Activated CD4-positive, alpha-beta T cell treated with anti-CD3 and anti-CD28 coated beads, Interleukin-2, amount 50 U/mL, for 16 hours (primary cell): ENCODE measurements around the gene PLA2G4D.

ENCODE experiments used
- DNase-seq: peaks from one replicate; pipeline ENCODE4 v3.0.0-alpha.2; 2020

Gene PLA2G4D

GRCh38 chr15:42070976-42071350 lies 23.4 kb downstream of the PLA2G4D start:
- DNase-seq = no peak

- DNase-seq = no peak
Measured at GRCh38 chr15:42070279-42070975, 23.9 kb downstream of the PLA2G4D start.

GRCh38 chr15:42069496-42070278 lies 24.7 kb downstream of the PLA2G4D start:
- DNase-seq = no peak

GRCh38 chr15:42069025-42069424 lies 25.3 kb downstream of the PLA2G4D start:
- no peak for DNase-seq

- no peak for DNase-seq
Measured at GRCh38 chr15:42068601-42069000, 25.8 kb downstream of the PLA2G4D start.

GRCh38 chr15:42066764-42067415 lies 27.5 kb downstream of the PLA2G4D start:
- no peak for DNase-seq

GRCh38 chr15:42065468-42065867 lies 28.9 kb downstream of the PLA2G4D start:
- DNase-seq = no peak

- no peak for DNase-seq
Measured at GRCh38 chr15:42065033-42065432, 29.3 kb downstream of the PLA2G4D start.

GRCh38 chr15:42064271-42064670 lies 30.1 kb downstream of the PLA2G4D start:
- no peak for DNase-seq

GRCh38 chr15:42063122-42063848 lies 31.1 kb downstream of the PLA2G4D start:
- no peak for DNase-seq

- DNase-seq = no peak
Measured at GRCh38 chr15:42062284-42062806, 32.0 kb downstream of the PLA2G4D start.

- DNase-seq = no peak
Measured at GRCh38 chr15:42060797-42061196, 33.6 kb downstream of the PLA2G4D start.

GRCh38 chr15:42060477-42060763 lies 33.9 kb downstream of the PLA2G4D start:
- no peak for DNase-seq

- peak; percentile 58 for DNase-seq
Measured at GRCh38 chr15:42059661-42060476, 34.5 kb downstream of the PLA2G4D start.

- no peak for DNase-seq
Measured at GRCh38 chr15:42058791-42059190, 35.6 kb downstream of the PLA2G4D start.

- no peak for DNase-seq
Measured at GRCh38 chr15:42057799-42058646, 36.3 kb downstream of the PLA2G4D start.

GRCh38 chr15:42056934-42057798 lies 37.2 kb downstream of the PLA2G4D start:
- DNase-seq = peak; percentile 46

GRCh38 chr15:42053914-42054313 lies 40.4 kb downstream of the PLA2G4D start:
- no peak for DNase-seq

- no peak for DNase-seq
Measured at GRCh38 chr15:42053010-42053409, 41.4 kb downstream of the PLA2G4D start.
